ENCODE results near the gene GTPBP3. TPM values are rescaled to one million over a fixed set of nuclear protein-coding genes. Genes with fewer than 3 reads are reported as not detected.

The GTPBP3 gene
- total RNA-seq, 2 experiments from 2014 or later: 30.9 to 41.3 TPM

DNA sequence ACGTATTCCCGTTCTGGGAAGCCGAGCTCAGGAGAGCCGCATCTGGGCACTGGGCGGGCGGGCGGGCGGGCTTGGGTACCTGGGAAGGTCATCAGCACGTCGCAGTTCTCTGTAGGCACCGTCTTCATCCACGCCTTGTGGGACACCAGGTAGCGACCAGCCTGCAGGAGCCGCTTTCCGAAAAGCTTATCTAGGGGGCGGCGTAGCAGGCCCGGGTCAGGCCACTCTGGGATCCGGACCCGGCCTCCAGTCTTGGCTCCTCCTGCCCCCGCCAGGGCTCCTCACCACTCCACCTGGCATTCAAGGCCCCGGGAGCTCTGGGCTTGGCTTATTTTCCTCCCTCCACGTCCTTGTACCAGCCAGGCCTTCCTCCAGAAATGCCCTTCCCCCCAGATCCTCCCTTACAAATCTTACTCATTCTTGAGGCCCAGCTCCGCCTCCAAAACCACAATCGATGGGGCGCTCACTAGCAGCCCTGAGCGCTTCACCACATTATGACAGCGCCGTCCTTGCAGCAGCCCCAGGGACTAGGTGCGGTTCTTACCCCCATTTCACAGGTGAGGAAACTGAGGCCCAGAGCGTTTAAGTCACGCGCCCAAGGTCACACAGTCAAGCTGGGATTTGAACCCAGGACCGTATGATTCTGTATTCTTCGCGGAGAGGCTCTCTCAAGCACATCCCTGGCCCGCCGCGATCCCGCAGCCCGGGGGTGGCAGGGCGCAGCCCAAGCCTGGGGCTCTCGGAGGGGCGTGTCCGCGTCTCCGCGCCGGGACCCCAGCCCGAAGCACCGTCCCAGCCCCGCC is 3.5 kb upstream of the GTPBP3 start:
- peaks cover 16% of the 10 kb centered on the region for H3K36me3 Mint-ChIP-seq (ENCODE audit: low read depth)
- peak overlapping the region; percentile 86 for H3K4me3 Mint-ChIP-seq
- POLR2A ChIA-PET: no interaction called here
- peak; percentile 84 for DNase-seq
- peaks cover 13% of the 10 kb centered on the region for H3K27me3 Mint-ChIP-seq
- peak overlapping the region; percentile 95 for H3K27ac Mint-ChIP-seq
- CTCF ChIA-PET: interaction anchor here (0.5 to 2.2 kb wide), 10 partner anchors 10 to 86 kb away, joined by 3 to 7 read pairs (median 4); partner anchors contain the start of genes DDA1, MRPL34 and MVB12A
- H3K4me1 Mint-ChIP-seq: peaks cover 52% of the 10 kb centered on the region
- no peaks in the 10 kb centered on the region for H3K9me3 Mint-ChIP-seq

DNA sequence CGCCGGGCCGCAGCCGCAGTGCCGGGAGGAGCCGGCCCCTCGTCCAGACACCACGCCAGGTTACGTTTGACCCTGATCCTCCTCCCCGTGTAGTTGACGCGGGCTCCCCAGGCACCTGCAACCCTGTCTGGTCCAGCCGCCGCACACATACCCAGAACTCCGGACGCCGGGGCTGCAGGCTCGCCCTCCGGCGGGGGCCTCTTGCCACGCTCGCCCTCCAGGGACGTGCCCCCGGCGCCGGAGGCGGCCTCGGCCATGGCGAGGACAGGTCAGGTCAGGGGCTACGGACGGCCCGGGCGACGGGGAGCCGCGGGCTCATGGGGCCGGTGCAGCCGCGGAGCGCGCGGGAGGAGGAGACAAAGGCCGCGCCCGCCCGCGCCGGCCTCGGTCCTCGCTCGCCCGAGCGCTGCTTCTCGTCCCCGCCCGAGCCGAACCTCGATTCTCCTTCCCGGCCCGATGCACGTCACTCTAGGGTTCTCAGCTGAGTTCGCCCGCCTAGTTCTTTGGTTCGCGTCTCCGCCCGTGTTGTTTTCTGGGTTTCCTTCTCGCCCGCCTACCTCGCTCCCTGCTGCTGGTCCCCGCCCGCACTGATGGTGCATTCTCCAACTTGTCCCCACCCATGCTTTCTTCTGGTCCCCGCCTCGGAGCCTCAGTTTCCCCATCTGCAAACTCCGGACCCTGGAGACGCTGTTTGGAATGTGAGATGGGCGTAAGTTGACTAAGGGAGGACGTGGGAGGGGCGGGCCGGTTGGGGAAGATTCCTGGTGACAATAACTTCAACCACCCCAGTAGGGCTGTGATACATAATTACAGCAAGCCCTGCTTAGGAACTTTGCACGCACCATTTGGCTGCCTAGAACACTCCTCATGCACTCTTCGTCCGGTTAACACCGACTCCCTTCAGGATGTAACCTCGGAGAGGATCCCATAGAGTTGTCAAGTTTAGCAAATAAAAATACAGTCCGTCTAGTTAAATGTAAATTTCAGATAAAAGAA is 2.6 kb upstream of the GTPBP3 start, which contains the start of gene ANO8:
Gene ANO8 (minus strand): TSS at position 442 of the 996 bp plus-strand sequence. CDS start 185 bp downstream, at position 257.
- Mint-ChIP-seq H3K27me3 (peaks cover 11% of the 10 kb centered on the region), H3K4me1 (peaks cover 55% of the 10 kb centered on the region), H3K4me3 (peak within 1 kb of the TSS; percentile 86), H3K36me3 (ENCODE audit: low read depth) (peaks cover 18% of the 10 kb centered on the region), H3K9me3 (no peaks in the 10 kb centered on the region), H3K27ac (peak within 1 kb of the TSS; percentile 95)
- ChIA-PET CTCF (interaction anchor here (0.6 to 0.8 kb wide), 3 partner anchors 26 to 1406 kb away, joined by 3 to 4 read pairs (median 4); partner anchors contain the start of genes DDA1 and MVB12A), POLR2A (no interaction called here)
- DNase-seq: peak; percentile 97

DNA sequence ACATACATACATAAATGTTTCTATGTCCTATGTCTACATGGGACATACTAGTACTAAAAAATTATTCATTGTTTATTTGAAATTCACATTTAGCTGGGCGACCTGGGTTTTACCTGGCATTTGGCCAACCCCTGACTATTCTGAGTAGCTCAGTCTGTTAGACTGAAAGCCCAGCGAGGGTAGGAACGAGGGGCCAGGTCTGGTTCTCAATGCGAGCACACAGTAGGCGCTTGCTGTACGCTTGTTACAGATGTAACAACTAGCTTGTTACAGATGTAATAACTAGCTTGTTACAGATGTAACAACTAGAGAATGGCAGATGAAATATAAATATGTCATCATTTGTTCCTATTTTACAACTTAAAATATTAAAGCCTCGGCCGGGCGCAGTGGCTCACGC is 1.8 kb upstream of the GTPBP3 start:
- ChIA-PET CTCF (interaction anchor here (0.6 kb wide), 2 partner anchors 285 to 1405 kb away, joined by 3 to 4 read pairs; no protein-coding TSS in a partner anchor), POLR2A (no interaction called here)
- peak overlapping the region; percentile 49 for H3K4me3 Mint-ChIP-seq
- no peaks in the 10 kb centered on the region for H3K9me3 Mint-ChIP-seq
- H3K36me3 Mint-ChIP-seq (ENCODE audit: low read depth): peaks cover 16% of the 10 kb centered on the region
- peaks cover 51% of the 10 kb centered on the region for H3K4me1 Mint-ChIP-seq
- peaks cover 2% of the 10 kb centered on the region for H3K27me3 Mint-ChIP-seq
- H3K27ac Mint-ChIP-seq: no peak overlapping the region
- no peak for DNase-seq

DNA sequence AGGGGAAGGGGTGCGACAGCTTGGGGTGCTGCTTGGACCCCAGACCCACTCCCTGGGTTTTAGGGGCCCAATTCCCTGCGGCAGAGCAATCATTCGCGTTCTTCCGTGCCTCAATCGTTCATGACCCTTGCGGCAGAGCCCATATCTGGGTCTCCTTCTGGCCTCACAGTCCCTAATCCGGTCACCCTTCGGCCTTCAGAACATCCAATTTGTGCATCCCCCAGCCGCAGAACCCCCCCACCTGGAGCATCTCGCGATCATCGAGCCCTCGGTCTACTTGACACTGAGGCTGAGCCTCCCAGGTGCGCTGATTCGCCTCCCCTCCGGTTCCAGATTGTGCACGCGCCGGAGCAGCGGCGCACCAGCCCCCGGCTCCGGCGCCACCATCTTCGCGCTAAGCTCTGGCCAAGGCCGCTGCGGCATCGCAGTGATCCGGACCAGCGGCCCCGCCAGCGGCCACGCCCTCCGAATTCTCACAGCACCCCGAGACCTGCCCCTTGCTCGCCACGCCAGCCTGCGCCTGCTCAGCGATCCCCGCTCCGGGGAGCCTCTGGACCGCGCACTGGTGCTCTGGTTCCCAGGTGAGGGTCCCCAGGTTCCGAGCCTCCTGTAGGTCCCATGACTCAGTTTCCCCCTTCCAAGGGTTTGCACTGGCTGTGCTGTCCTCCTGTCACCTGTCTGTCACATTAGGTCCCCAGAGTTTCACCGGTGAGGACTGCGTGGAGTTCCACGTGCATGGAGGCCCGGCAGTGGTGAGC is 501 bp downstream of the GTPBP3 start:
- no peaks in the 10 kb centered on the region for H3K9me3 Mint-ChIP-seq
- peak; percentile 45 for DNase-seq

DNA sequence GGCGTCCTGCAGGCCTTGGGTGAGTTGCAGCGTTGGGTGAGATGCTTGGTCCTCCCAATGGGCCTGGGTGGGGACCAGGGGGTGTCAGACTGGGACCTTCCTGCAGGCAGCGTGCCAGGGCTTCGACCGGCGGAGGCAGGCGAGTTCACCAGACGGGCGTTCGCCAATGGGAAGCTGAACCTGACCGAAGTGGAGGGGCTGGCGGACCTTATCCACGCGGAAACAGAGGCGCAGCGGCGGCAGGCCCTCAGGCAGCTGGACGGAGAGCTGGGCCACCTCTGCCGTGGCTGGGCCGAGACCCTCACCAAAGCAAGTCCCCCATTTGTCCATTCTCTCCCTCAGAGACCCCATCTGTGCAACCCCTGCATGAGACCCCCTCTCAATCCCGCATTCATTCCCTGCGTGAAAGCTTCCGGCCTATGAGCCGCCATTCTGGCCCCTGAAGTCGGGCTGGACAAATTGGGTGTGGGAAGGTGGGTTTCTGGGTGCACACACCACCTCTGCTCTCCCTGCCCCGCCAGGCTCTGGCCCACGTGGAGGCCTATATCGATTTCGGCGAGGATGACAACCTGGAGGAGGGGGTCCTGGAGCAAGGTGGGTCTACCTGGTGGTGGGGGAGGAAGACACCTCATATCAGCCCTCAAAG is 1.2 kb downstream of the GTPBP3 start:
- H3K27me3 Mint-ChIP-seq: no peaks in the 10 kb centered on the region
- ChIA-PET CTCF (interaction anchor here (0.5 kb wide), 1 partner anchor 61 kb away, joined by 3 read pairs; no protein-coding TSS in a partner anchor), POLR2A (no interaction called here)
- peaks cover 39% of the 10 kb centered on the region for H3K4me1 Mint-ChIP-seq
- DNase-seq: no peak
- H3K9me3 Mint-ChIP-seq: no peaks in the 10 kb centered on the region
- peak overlapping the region; percentile 89 for H3K27ac Mint-ChIP-seq
- peaks cover 6% of the 10 kb centered on the region for H3K36me3 Mint-ChIP-seq (ENCODE audit: low read depth)
- H3K4me3 Mint-ChIP-seq: peak overlapping the region; percentile 79

More for the DNA sequence above, 501 bp downstream of the GTPBP3 start:
- Mint-ChIP-seq H3K4me3 (peak overlapping the region; percentile 79), H3K4me1 (peaks cover 43% of the 10 kb centered on the region), H3K27ac (peak overlapping the region; percentile 89), H3K27me3 (no peaks in the 10 kb centered on the region), H3K36me3 (ENCODE audit: low read depth) (peaks cover 8% of the 10 kb centered on the region)
- CTCF ChIA-PET: no interaction called here
- POLR2A ChIA-PET: interaction anchor here (0.6 kb wide), 1 partner anchor 73 kb away, joined by 3 read pairs; no protein-coding TSS in a partner anchor

DNA sequence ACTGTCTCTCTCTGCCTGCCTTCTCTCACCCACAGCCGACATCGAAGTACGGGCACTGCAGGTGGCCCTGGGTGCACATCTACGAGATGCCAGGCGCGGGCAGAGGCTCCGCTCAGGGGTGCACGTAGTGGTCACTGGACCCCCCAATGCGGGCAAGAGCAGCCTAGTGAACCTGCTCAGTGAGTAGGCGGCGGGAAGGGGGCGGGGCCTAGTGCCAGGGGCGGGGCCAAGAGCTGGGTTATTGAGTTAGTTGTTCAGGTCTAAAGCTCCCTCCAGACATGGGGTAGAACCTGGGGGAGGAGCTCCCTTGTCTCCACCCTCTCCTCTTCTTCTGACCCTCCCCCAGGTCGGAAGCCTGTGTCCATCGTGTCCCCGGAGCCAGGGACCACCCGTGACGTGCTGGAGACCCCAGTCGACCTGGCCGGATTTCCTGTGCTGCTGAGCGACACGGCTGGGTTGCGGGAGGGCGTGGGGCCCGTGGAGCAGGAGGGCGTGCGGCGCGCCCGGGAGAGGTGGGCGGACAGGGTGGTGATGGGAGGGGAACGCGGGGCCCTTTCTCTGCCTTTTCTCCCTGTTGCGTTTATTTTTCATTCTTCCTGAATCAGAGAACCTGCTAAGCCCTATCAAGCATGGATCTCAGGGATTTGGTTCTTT is 1.9 kb downstream of the GTPBP3 start:
- peak; percentile 46 for DNase-seq
- peak overlapping the region; percentile 79 for H3K4me3 Mint-ChIP-seq
- H3K4me1 Mint-ChIP-seq: peaks cover 34% of the 10 kb centered on the region
- POLR2A ChIA-PET: no interaction called here
- CTCF ChIA-PET: interaction anchor here (0.5 to 1.4 kb wide), 3 partner anchors 9 to 61 kb away, joined by 3 to 4 read pairs (median 4); no protein-coding TSS in a partner anchor
- peaks cover 3% of the 10 kb centered on the region for H3K36me3 Mint-ChIP-seq (ENCODE audit: low read depth)
- H3K27ac Mint-ChIP-seq: no peak overlapping the region
- H3K27me3 Mint-ChIP-seq: no peaks in the 10 kb centered on the region
- no peaks in the 10 kb centered on the region for H3K9me3 Mint-ChIP-seq

DNA sequence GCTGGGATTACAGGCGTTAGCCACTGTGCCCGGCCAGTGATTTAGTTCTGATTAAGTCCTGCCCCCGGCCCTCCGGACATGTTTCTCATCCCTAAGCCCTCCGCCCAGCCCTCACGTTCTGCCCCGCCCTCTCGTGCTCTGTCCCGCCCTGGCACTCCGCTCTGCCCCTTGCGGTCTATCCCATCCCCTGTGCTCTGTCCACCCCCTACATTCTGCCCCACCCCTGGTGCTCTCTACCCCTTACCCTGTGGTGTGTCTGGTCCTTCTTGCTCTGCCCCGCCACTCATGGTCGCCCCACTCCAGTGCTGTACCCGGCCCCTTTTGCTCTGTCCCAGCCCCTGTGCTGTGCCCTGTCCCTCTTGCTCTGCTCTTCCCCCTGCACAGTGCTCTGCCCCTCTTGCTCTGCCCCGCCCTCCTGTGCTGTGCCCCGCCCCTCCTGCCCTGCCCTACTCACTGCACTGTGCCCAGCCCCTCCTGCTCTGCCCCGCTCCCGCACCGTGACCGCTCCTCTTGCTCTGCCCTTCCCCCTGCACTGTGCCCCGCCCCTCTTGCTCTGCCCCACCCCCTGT is 3.0 kb downstream of the GTPBP3 start:
- H3K4me1 Mint-ChIP-seq: peaks cover 27% of the 10 kb centered on the region
- ChIA-PET CTCF (interaction anchor here (0.6 to 1.4 kb wide), 2 partner anchors 10 to 27 kb away, joined by 3 to 4 read pairs; no protein-coding TSS in a partner anchor), POLR2A (no interaction called here)
- peaks cover 3% of the 10 kb centered on the region for H3K36me3 Mint-ChIP-seq (ENCODE audit: low read depth)
- no peak overlapping the region for H3K4me3 Mint-ChIP-seq
- H3K27me3 Mint-ChIP-seq: no peaks in the 10 kb centered on the region
- no peak overlapping the region for H3K27ac Mint-ChIP-seq
- no peaks in the 10 kb centered on the region for H3K9me3 Mint-ChIP-seq
- DNase-seq: no peak

DNA sequence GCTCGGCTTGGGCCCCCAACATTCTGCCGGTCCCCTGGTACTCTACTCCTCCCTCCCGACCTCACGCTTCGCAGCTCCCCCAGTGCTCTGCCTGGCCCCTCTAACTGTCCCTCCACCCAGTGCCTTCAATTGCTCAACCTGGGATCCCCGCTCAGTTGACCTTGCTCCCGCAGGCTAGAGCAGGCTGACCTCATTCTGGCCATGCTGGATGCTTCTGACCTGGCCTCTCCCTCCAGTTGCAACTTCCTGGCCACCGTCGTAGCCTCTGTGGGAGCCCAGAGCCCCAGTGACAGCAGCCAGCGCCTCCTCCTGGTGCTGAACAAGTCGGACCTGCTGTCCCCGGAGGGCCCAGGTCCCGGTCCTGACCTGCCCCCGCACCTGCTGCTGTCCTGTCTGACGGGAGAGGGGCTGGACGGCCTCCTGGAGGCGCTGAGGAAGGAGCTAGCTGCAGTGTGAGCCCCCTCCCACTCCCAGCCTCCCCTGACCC is 3.6 kb downstream of the GTPBP3 start:
- H3K27ac Mint-ChIP-seq: no peak overlapping the region
- H3K4me1 Mint-ChIP-seq: peaks cover 24% of the 10 kb centered on the region
- no peak overlapping the region for H3K4me3 Mint-ChIP-seq
- ChIA-PET CTCF (interaction anchor here (0.6 to 1.4 kb wide), 2 partner anchors 11 to 26 kb away, joined by 3 to 4 read pairs; no protein-coding TSS in a partner anchor), POLR2A (no interaction called here)
- DNase-seq: no peak
- peaks cover 3% of the 10 kb centered on the region for H3K36me3 Mint-ChIP-seq (ENCODE audit: low read depth)
- H3K27me3 Mint-ChIP-seq: no peaks in the 10 kb centered on the region
- no peaks in the 10 kb centered on the region for H3K9me3 Mint-ChIP-seq

DNA sequence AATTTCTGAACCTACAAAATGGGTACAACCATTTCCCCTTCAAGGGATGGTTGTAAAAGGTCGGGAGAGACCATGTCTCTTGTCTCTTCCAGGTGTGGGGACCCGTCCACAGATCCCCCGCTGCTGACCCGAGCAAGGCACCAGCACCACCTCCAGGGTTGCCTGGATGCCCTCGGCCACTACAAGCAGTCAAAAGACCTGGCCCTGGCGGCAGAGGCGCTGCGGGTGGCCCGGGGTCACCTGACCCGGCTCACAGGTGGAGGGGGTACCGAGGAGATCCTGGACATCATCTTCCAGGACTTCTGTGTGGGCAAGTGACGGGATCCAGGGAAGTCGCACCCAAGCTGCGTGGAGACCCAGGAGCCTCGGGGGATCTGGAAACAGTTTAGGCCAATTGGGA is 4.0 kb downstream of the GTPBP3 start:
- CTCF ChIA-PET: no interaction called here
- no peak for DNase-seq
- Mint-ChIP-seq H3K27me3 (no peaks in the 10 kb centered on the region), H3K4me3 (no peak overlapping the region), H3K27ac (no peak overlapping the region), H3K36me3 (ENCODE audit: low read depth) (peaks cover 3% of the 10 kb centered on the region), H3K4me1 (peaks cover 27% of the 10 kb centered on the region), H3K9me3 (no peaks in the 10 kb centered on the region)
- POLR2A ChIA-PET: no interaction called here

DNA sequence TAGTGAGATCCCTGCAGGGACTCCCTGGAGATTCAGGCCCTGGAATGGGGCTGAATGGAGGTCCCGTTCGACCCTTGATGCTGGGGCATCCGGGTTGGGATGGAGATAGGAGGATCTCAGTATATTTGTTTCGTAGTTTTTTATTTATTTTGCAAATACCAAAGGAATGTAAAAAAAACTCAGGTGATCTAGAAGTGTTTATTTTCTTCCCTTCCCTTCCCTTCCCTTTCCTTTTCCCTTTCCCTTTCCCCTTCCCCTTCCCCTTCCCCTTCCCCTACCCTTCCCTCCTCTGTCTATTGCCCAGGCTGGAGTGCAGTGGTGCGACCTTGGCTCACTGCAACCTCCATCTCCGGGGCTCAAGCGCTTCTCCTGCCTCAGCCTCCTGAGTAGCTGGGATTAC is 4.5 kb downstream of the GTPBP3 start:
- no peak overlapping the region for H3K27ac Mint-ChIP-seq
- peaks cover 24% of the 10 kb centered on the region for H3K4me1 Mint-ChIP-seq
- H3K4me3 Mint-ChIP-seq: no peak overlapping the region
- no peak for DNase-seq
- no peaks in the 10 kb centered on the region for H3K9me3 Mint-ChIP-seq
- ChIA-PET CTCF (no interaction called here), POLR2A (no interaction called here)
- peaks cover 3% of the 10 kb centered on the region for H3K36me3 Mint-ChIP-seq (ENCODE audit: low read depth)
- H3K27me3 Mint-ChIP-seq: no peaks in the 10 kb centered on the region

DNA sequence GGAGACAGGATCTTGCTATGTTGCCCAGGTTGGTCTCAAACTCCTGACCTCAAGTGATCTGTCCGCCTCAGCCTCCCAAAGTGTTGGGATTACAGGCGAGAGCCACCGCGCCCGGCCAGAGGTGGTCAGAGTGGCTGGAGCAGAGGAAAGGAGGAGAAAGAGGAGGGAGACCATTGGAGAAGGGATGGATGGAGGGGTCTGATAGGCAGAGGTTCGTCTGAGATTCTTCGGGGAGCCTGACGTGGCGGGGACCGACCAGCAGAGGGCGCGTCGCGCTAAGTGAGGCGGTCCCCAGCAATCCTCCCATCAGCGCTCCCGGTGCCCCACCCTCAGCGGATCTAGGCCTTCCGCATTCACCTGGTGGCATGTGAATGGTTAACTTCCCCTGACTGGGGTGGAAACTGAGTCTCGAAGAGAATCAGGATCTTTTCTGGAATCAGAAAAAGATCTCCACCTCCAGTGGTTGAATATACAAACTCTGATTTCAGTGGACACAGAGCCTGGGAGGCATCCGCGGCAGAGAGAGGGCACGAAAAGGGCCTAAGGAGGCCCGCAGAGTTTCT is 8.8 kb downstream of the GTPBP3 start:
- Mint-ChIP-seq H3K36me3 (ENCODE audit: low read depth) (no peaks in the 10 kb centered on the region), H3K27me3 (peaks cover 22% of the 10 kb centered on the region), H3K27ac (no peak overlapping the region), H3K4me1 (peaks cover 14% of the 10 kb centered on the region), H3K9me3 (no peaks in the 10 kb centered on the region), H3K4me3 (no peak overlapping the region)
- peak; percentile 80 for DNase-seq
- ChIA-PET POLR2A (no interaction called here), CTCF (no interaction called here)
